ENCODE results near the gene MET. TPM values are rescaled to one million over a fixed set of nuclear protein-coding genes. Genes with fewer than 3 reads are reported as not detected.

The MET gene
- total and polyA plus RNA-seq, 9 donors: 8.4 to 19.6 (median 13.8) TPM

- H3K27me3 ChIP-seq (ENCODE audit: control insufficient read depth, insufficient read depth, low read length): no peaks in the 10 kb centered on the region
- H3K27ac ChIP-seq (ENCODE audit: low read length): peak overlapping the region; percentile 90
- WGBS (ENCODE audit: insufficient coverage): 83% methylated on average over 1 of the region's 7 CpGs
- H3K4me1 ChIP-seq (ENCODE audit: control insufficient read depth, insufficient read depth, low read length): peaks cover 18% of the 10 kb centered on the region
- H3K9me3 ChIP-seq (replicated peaks; ENCODE audit: control insufficient read depth, low read depth, low read length): no peaks in the 10 kb centered on the region
- no peak for DNase-seq
- no peak overlapping the region for H3K4me3 ChIP-seq (ENCODE audit: low read length)
- no peaks in the 10 kb centered on the region for H3K36me3 ChIP-seq (ENCODE audit: control insufficient read depth, insufficient read depth, low read length)
Observed at GRCh38 chr7:116732788-116733694, 61.0 kb downstream of the MET start.

GRCh38 chr7:116733924-116734580, 62.1 kb downstream of the MET start:
- H3K36me3 ChIP-seq (ENCODE audit: control insufficient read depth, insufficient read depth, low read length): no peaks in the 10 kb centered on the region
- H3K4me1 ChIP-seq (ENCODE audit: control insufficient read depth, insufficient read depth, low read length): peaks cover 18% of the 10 kb centered on the region
- WGBS (ENCODE audit: insufficient coverage): no CpG with 5 or more reads among the region's 4 CpGs
- H3K27ac ChIP-seq (ENCODE audit: low read length): peak overlapping the region; percentile 90
- no peaks in the 10 kb centered on the region for H3K9me3 ChIP-seq (replicated peaks; ENCODE audit: control insufficient read depth, low read depth, low read length)
- H3K27me3 ChIP-seq (ENCODE audit: control insufficient read depth, insufficient read depth, low read length): no peaks in the 10 kb centered on the region
- DNase-seq: peak; percentile 91
- no peak overlapping the region for H3K4me3 ChIP-seq (ENCODE audit: low read length)

- Histone ChIP-seq H3K36me3 (ENCODE audit: control insufficient read depth, insufficient read depth, low read length) (no peaks in the 10 kb centered on the region), H3K4me3 (ENCODE audit: low read length) (no peak overlapping the region), H3K4me1 (ENCODE audit: control insufficient read depth, insufficient read depth, low read length) (peaks cover 18% of the 10 kb centered on the region), H3K27me3 (ENCODE audit: control insufficient read depth, insufficient read depth, low read length) (no peaks in the 10 kb centered on the region), H3K27ac (ENCODE audit: low read length) (peak overlapping the region; percentile 90), H3K9me3 (replicated peaks; ENCODE audit: control insufficient read depth, low read depth, low read length) (no peaks in the 10 kb centered on the region)
- no peak for DNase-seq
- 40% methylated on average over 3 of the region's 6 CpGs for WGBS (ENCODE audit: insufficient coverage)
Observed at GRCh38 chr7:116734710-116735109, 62.7 kb downstream of the MET start.

DNA sequence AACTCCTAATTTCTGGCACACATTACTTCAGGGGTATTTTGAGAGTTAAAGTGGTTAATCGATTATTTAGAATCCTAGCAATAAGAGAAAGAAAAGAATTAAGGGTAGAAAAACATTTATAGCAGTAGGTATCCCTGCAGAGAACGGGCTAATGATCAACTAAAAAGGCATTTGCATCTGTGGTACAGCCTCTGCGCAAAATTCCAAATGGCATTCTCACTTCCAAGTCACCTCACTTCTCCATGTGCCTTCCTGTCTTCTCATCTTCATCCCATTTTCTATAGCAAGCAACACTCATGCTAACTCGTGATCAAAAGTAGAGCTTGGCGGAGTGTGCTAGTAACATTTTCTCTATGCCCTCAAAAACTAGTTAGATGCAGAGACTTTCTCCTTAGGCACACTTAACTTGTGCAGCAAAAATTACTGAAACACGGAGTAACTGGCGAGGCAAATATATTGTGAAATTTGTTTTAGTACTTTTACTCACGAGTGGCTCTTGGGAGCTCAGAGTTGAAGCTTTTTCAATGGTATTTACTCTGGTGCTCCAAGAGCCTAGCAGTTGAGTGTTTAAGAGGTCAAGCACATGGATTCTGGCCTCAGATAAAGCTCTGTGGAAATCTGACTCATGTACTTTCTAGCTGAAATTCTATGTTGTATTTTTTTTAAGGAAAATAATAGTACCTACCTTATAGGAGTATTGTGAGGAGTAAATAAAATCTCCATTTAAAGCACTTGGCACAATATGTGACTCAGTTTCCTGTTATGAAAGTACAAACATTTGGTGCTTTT, 65.1 kb downstream of the MET start:
- no peak overlapping the region for H3K4me3 ChIP-seq (ENCODE audit: low read length)
- no peak overlapping the region for H3K27ac ChIP-seq (ENCODE audit: low read length)
- H3K36me3 ChIP-seq (ENCODE audit: control insufficient read depth, insufficient read depth, low read length): peaks cover 3% of the 10 kb centered on the region
- 100% methylated on average over 2 of the region's 8 CpGs for WGBS (ENCODE audit: insufficient coverage)
- peaks cover 30% of the 10 kb centered on the region for H3K4me1 ChIP-seq (ENCODE audit: control insufficient read depth, insufficient read depth, low read length)
- no peaks in the 10 kb centered on the region for H3K9me3 ChIP-seq (replicated peaks; ENCODE audit: control insufficient read depth, low read depth, low read length)
- H3K27me3 ChIP-seq (ENCODE audit: control insufficient read depth, insufficient read depth, low read length): no peaks in the 10 kb centered on the region
- no peak for DNase-seq

DNA sequence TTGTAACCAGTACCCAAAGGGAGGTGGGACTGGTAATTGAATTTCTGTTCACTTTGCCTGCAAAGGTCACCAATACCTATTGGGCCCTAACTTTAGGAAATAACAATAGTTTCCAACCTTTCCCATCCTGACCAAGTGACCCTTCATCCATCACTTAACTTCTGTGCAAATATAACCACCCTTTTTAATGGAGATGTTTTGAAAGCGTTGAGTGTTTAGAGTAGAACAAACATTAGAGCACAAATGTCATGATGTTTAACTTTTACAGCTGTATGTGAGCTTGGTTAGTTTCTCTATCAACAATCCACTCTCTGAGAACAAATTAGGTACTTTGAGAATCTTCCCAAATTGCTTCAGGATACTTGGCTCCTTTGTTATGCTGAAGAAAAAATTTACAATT, 66.4 kb downstream of the MET start:
- Histone ChIP-seq H3K27me3 (ENCODE audit: control insufficient read depth, insufficient read depth, low read length) (no peaks in the 10 kb centered on the region), H3K4me3 (ENCODE audit: low read length) (no peak overlapping the region), H3K4me1 (ENCODE audit: control insufficient read depth, insufficient read depth, low read length) (peaks cover 35% of the 10 kb centered on the region), H3K9me3 (replicated peaks; ENCODE audit: control insufficient read depth, low read depth, low read length) (no peaks in the 10 kb centered on the region), H3K36me3 (ENCODE audit: control insufficient read depth, insufficient read depth, low read length) (peaks cover 3% of the 10 kb centered on the region), H3K27ac (ENCODE audit: low read length) (no peak overlapping the region)
- DNase-seq: no peak
- no CpG with 5 or more reads among the region's 1 CpG for WGBS (ENCODE audit: insufficient coverage)

DNA sequence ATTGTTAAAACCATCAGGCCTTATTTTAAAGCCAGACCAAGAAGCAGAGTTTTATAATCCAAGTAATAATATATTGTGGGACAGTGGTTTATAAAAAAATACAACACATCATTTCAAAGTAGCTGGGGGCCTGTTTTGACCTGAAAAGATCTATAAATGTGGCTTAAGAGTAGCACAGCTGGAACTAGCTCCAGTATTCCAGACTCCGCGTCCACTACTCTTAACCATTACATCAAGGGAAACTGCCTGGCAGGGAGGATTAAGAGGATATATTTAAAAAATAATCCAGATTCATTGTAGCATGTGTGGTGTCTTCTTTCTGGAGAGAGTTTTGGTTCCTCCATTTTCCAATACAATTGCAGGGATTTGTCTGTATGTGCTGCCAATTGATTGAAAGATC, 67.3 kb downstream of the MET start:
- peak; percentile 61 for DNase-seq
- H3K27ac ChIP-seq (ENCODE audit: low read length): no peak overlapping the region
- no peak overlapping the region for H3K4me3 ChIP-seq (ENCODE audit: low read length)
- no CpG with 5 or more reads among the region's 2 CpGs for WGBS (ENCODE audit: insufficient coverage)
- no peaks in the 10 kb centered on the region for H3K9me3 ChIP-seq (replicated peaks; ENCODE audit: control insufficient read depth, low read depth, low read length)
- H3K27me3 ChIP-seq (ENCODE audit: control insufficient read depth, insufficient read depth, low read length): no peaks in the 10 kb centered on the region
- peaks cover 35% of the 10 kb centered on the region for H3K4me1 ChIP-seq (ENCODE audit: control insufficient read depth, insufficient read depth, low read length)
- peaks cover 3% of the 10 kb centered on the region for H3K36me3 ChIP-seq (ENCODE audit: control insufficient read depth, insufficient read depth, low read length)

- Histone ChIP-seq H3K4me3 (ENCODE audit: low read length) (no peak overlapping the region), H3K36me3 (ENCODE audit: control insufficient read depth, insufficient read depth, low read length) (peaks cover 3% of the 10 kb centered on the region), H3K9me3 (replicated peaks; ENCODE audit: control insufficient read depth, low read depth, low read length) (no peaks in the 10 kb centered on the region), H3K4me1 (ENCODE audit: control insufficient read depth, insufficient read depth, low read length) (peaks cover 28% of the 10 kb centered on the region), H3K27me3 (ENCODE audit: control insufficient read depth, insufficient read depth, low read length) (no peaks in the 10 kb centered on the region), H3K27ac (ENCODE audit: low read length) (peak overlapping the region; percentile 65)
- WGBS (ENCODE audit: insufficient coverage): no CpG with 5 or more reads among the region's 1 CpG
- DNase-seq: peak; percentile 67
Observed at GRCh38 chr7:116740231-116740630, 68.2 kb downstream of the MET start.

GRCh38 chr7:116740755-116741462, 68.9 kb downstream of the MET start:
- peak; percentile 50 for DNase-seq
- H3K36me3 ChIP-seq (ENCODE audit: control insufficient read depth, insufficient read depth, low read length): peaks cover 3% of the 10 kb centered on the region
- 50% methylated on average over 1 of the region's 9 CpGs for WGBS (ENCODE audit: insufficient coverage)
- peaks cover 26% of the 10 kb centered on the region for H3K4me1 ChIP-seq (ENCODE audit: control insufficient read depth, insufficient read depth, low read length)
- peak overlapping the region; percentile 65 for H3K27ac ChIP-seq (ENCODE audit: low read length)
- no peaks in the 10 kb centered on the region for H3K9me3 ChIP-seq (replicated peaks; ENCODE audit: control insufficient read depth, low read depth, low read length)
- H3K27me3 ChIP-seq (ENCODE audit: control insufficient read depth, insufficient read depth, low read length): no peaks in the 10 kb centered on the region
- no peak overlapping the region for H3K4me3 ChIP-seq (ENCODE audit: low read length)

- H3K36me3 ChIP-seq (ENCODE audit: control insufficient read depth, insufficient read depth, low read length): peaks cover 3% of the 10 kb centered on the region
- no peaks in the 10 kb centered on the region for H3K9me3 ChIP-seq (replicated peaks; ENCODE audit: control insufficient read depth, low read depth, low read length)
- no peak for DNase-seq
- H3K27me3 ChIP-seq (ENCODE audit: control insufficient read depth, insufficient read depth, low read length): no peaks in the 10 kb centered on the region
- peaks cover 26% of the 10 kb centered on the region for H3K4me1 ChIP-seq (ENCODE audit: control insufficient read depth, insufficient read depth, low read length)
- H3K27ac ChIP-seq (ENCODE audit: low read length): peak overlapping the region; percentile 65
- WGBS (ENCODE audit: insufficient coverage): 56% methylated on average over 2 of the region's 7 CpGs
- H3K4me3 ChIP-seq (ENCODE audit: low read length): no peak overlapping the region
Observed at GRCh38 chr7:116741625-116742316, 69.8 kb downstream of the MET start.
